T-helper 1 cell treated with Interleukin-12 subunit alpha and Interleukin-12 subunit beta and Interleukin-4 antibody, amounts not matched to agents 30 ng/mL and 1 ng/mL, for 36 hours (primary cell): ENCODE results near the gene TMCC3. TPM values are rescaled to one million over a fixed set of nuclear protein-coding genes. Genes with fewer than 3 reads are reported as not detected.
"Not testable (repeated sequence)": the region's sequence is repeated elsewhere in the genome, so short reads cannot be mapped to it uniquely, and the experiment has no call there.

ENCODE experiments used
- intact Hi-C: fragments of 100-400 bp; cut with micrococcal nuclease; formaldehyde crosslinking; loops from one replicate; pipeline ENCODE4 v1.15.1; 2024
- total RNA-seq: library from RNA; stranded (reverse); gene quantifications from 2 replicates; pipeline ENCODE4 v1.2.3, GENCODE V29; 2022

Gene TMCC3
- total RNA-seq, 1 donor from 2014 or later, result 0.12 TPM

GRCh38 chr12:94636462-94637085 is 13.8 kb downstream of the TMCC3 start:
- intact Hi-C loops, result no loop called here

- intact Hi-C loops, result no loop called here
These were observed 15.6 kb downstream of the TMCC3 start for GRCh38 chr12:94634717-94635116.

GRCh38 chr12:94633401-94633800 is 17.0 kb downstream of the TMCC3 start:
- intact Hi-C loops, result no loop called here

- intact Hi-C loops, result no loop called here
These were observed 19.3 kb downstream of the TMCC3 start for GRCh38 chr12:94631058-94631457.

- intact Hi-C loops, result loop anchor here (10.0 kb wide), 1 partner anchor 1384 kb away; no protein-coding TSS in a partner anchor
These were observed 21.4 kb downstream of the TMCC3 start for GRCh38 chr12:94628819-94629472.

GRCh38 chr12:94628369-94628768 is 22.0 kb downstream of the TMCC3 start:
- intact Hi-C loops, result loop anchor here (10.0 kb wide), 1 partner anchor 1384 kb away; no protein-coding TSS in a partner anchor

- intact Hi-C loops, result loop anchor here (10.0 kb wide), 1 partner anchor 1381 kb away; no protein-coding TSS in a partner anchor
These were observed 24.8 kb downstream of the TMCC3 start for GRCh38 chr12:94625531-94625930.

GRCh38 chr12:94623161-94623920 is 27.0 kb downstream of the TMCC3 start:
- intact Hi-C loops, result loop anchor here (5.0 to 10.0 kb wide), 5 partner anchors 319 to 1696 kb away; partner anchors contain the start of genes EEA1, FGD6, NR2C1 and VEZT

- intact Hi-C loops, result loop anchor here (5.0 to 10.0 kb wide), 5 partner anchors 320 to 1695 kb away; partner anchors contain the start of genes EEA1, FGD6, NR2C1 and VEZT
These were observed 27.9 kb downstream of the TMCC3 start for GRCh38 chr12:94622475-94622874.

GRCh38 chr12:94621662-94622359 is 28.5 kb downstream of the TMCC3 start:
- intact Hi-C loops, result loop anchor here (1.0 to 10.0 kb wide), 10 partner anchors 18 to 1695 kb away; partner anchors contain the start of genes CRADD, EEA1, FGD6 and NR2C1

GRCh38 chr12:94620621-94621020 is 29.7 kb downstream of the TMCC3 start:
- intact Hi-C loops, result loop anchor here (1.0 to 10.0 kb wide), 10 partner anchors 20 to 1693 kb away; partner anchors contain the start of genes CRADD, EEA1, FGD6 and NR2C1

- intact Hi-C loops, result no loop called here
These were observed 31.2 kb downstream of the TMCC3 start for GRCh38 chr12:94618995-94619695.

GRCh38 chr12:94617101-94617500 is 33.3 kb downstream of the TMCC3 start:
- intact Hi-C loops, result no loop called here

- intact Hi-C loops, result no loop called here
These were observed 34.1 kb downstream of the TMCC3 start for GRCh38 chr12:94616203-94616729.

GRCh38 chr12:94615260-94616181 is 34.8 kb downstream of the TMCC3 start:
- intact Hi-C loops, result no loop called here

GRCh38 chr12:94614288-94614721 is 36.1 kb downstream of the TMCC3 start:
- intact Hi-C loops, result no loop called here

GRCh38 chr12:94609917-94610443 is 40.4 kb downstream of the TMCC3 start:
- intact Hi-C loops, result no loop called here

GRCh38 chr12:94606810-94607209 is 43.5 kb downstream of the TMCC3 start:
- intact Hi-C loops, result not testable (repeated sequence)

GRCh38 chr12:94604366-94604698 is 46.0 kb downstream of the TMCC3 start:
- intact Hi-C loops, result no loop called here
